Measurements from ENCODE around the gene SUGCT.

SUGCT gene

GRCh38 chr7:40542982-40543741 is 408.4 kb downstream of the SUGCT start:
- DNase-seq: no peak

GRCh38 chr7:40544221-40544723 is 409.5 kb downstream of the SUGCT start:
- no peak for DNase-seq

GRCh38 chr7:40544871-40545303 is 410.1 kb downstream of the SUGCT start:
- no peak for DNase-seq

- DNase-seq: no peak
These were observed 410.9 kb downstream of the SUGCT start for GRCh38 chr7:40545739-40546138.

- DNase-seq: no peak
These were observed 412.1 kb downstream of the SUGCT start for GRCh38 chr7:40546616-40547501.

- no peak for DNase-seq
These were observed 414.7 kb downstream of the SUGCT start for GRCh38 chr7:40549372-40550039.

- no peak for DNase-seq
These were observed 417.1 kb downstream of the SUGCT start for GRCh38 chr7:40551685-40552576.

- DNase-seq: no peak
These were observed 425.9 kb downstream of the SUGCT start for GRCh38 chr7:40560672-40561071.

- no peak for DNase-seq
These were observed 432.1 kb downstream of the SUGCT start for GRCh38 chr7:40566879-40567278.

- DNase-seq: no peak
These were observed 434.5 kb downstream of the SUGCT start for GRCh38 chr7:40569326-40569725.

- no peak for DNase-seq
These were observed 435.4 kb downstream of the SUGCT start for GRCh38 chr7:40570223-40570622.

GRCh38 chr7:40571796-40572195 is 437.0 kb downstream of the SUGCT start:
- no peak for DNase-seq

GRCh38 chr7:40572810-40573465 is 438.1 kb downstream of the SUGCT start:
- DNase-seq: no peak

- no peak for DNase-seq
These were observed 444.6 kb downstream of the SUGCT start for GRCh38 chr7:40579401-40579800.

- no peak for DNase-seq
These were observed 446.0 kb downstream of the SUGCT start for GRCh38 chr7:40580776-40581175.

- no peak for DNase-seq
These were observed 447.7 kb downstream of the SUGCT start for GRCh38 chr7:40582539-40582938.

- no peak for DNase-seq
These were observed 449.1 kb downstream of the SUGCT start for GRCh38 chr7:40583667-40584444.

GRCh38 chr7:40584667-40585433 is 450.0 kb downstream of the SUGCT start:
- no peak for DNase-seq

GRCh38 chr7:40586197-40586596 is 451.4 kb downstream of the SUGCT start:
- no peak for DNase-seq

- DNase-seq: no peak
These were observed 452.6 kb downstream of the SUGCT start for GRCh38 chr7:40587419-40587818.

Data from NCI-H510A treated with DMSO at 0.1 percent for 48 hours (cell line).